B cell (primary cell): ENCODE measurements around the gene BCL7B.

Source experiments
- EZH2 ChIP-seq: IDR thresholded peaks from 2 replicates; pipeline ENCODE4 v1.6.1; 2012; ENCODE audit warnings: borderline replicate concordance, low read depth, mild to moderate bottlenecking, moderate library complexity, low read length; ENCODE audit not compliant: insufficient read depth, poor library complexity, severe bottlenecking
- TF ChIP-seq, protein P1 (sequence below): fragments of 200-600 bp; IDR thresholded peaks from one replicate; pipeline ENCODE4 v1.8.0; 2022; ENCODE audit warnings: antibody characterized with exemption, mild to moderate bottlenecking

DNA sequence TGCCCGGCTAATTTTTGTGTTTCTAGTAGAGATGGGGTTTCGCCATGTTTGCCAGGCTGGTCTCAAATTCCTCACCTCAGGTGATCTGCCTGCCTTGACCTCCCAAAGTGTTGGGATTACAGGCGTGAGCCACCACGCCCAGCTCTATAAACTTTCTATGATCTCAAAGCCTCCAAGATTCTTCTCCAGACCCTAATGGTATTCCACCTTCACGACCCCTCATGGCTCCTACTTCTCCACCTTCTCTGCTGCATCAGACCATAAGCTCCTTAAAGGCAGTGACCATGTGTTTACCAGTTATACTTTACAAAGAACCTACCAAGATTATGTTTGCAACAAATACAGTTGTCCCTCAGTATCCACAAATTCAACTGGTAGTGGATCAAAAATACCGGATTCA lies 25.3 kb downstream of the BCL7B start:
- TF ChIP-seq EZH2: no peak
- TF ChIP-seq, protein P1, sequence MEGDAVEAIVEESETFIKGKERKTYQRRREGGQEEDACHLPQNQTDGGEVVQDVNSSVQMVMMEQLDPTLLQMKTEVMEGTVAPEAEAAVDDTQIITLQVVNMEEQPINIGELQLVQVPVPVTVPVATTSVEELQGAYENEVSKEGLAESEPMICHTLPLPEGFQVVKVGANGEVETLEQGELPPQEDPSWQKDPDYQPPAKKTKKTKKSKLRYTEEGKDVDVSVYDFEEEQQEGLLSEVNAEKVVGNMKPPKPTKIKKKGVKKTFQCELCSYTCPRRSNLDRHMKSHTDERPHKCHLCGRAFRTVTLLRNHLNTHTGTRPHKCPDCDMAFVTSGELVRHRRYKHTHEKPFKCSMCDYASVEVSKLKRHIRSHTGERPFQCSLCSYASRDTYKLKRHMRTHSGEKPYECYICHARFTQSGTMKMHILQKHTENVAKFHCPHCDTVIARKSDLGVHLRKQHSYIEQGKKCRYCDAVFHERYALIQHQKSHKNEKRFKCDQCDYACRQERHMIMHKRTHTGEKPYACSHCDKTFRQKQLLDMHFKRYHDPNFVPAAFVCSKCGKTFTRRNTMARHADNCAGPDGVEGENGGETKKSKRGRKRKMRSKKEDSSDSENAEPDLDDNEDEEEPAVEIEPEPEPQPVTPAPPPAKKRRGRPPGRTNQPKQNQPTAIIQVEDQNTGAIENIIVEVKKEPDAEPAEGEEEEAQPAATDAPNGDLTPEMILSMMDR: no peak
